ENCODE measurements around the gene PPP6R2.

GRCh38 chr22:50467341-50467740 lies 124.2 kb downstream of the PPP6R2 start:
- no peak for TF ChIP-seq CTCF (IDR thresholded peaks at IDR 0.05)
- TF ChIP-seq POLR2AphosphoS5 (IDR thresholded peaks at IDR 0.05), result no peak

All from breast epithelium (tissue), 3 donors.